GM18868 (cell line): ENCODE measurements around the gene EEF1B2.
"Not testable (repeated sequence)": the region's sequence is repeated elsewhere in the genome, so short reads cannot be mapped to it uniquely, and the experiment has no call there.

Experiments used
- ATAC-seq: cut with Tn5 transposase; IDR thresholded peaks from one replicate; pipeline ENCODE4 v1.9.1; 2021; ENCODE audit warnings: mild to moderate bottlenecking, moderate library complexity; ENCODE audit not compliant: unreplicated experiment

The EEF1B2 gene

GRCh38 chr2:206159346-206160124 lies at the start of gene EEF1B2, which contains the start of gene NDUFS1:
TSS of gene EEF1B2 (plus strand) at chr2:206159895. CDS start at chr2:206159980, 85 bp downstream.
TSS of gene NDUFS1 (minus strand) at chr2:206159444. CDS start at chr2:206153678, 5,766 bp downstream.
- peak; percentile 91 for ATAC-seq

GRCh38 chr2:206112108-206112507 lies 47.6 kb upstream of the EEF1B2 start:
- ATAC-seq: no peak

GRCh38 chr2:206112846-206113547 lies 46.7 kb upstream of the EEF1B2 start:
- ATAC-seq: no peak

- no peak for ATAC-seq
Measured at GRCh38 chr2:206115026-206115578, 44.6 kb upstream of the EEF1B2 start.

GRCh38 chr2:206116278-206116677 lies 43.4 kb upstream of the EEF1B2 start:
- ATAC-seq: no peak

GRCh38 chr2:206122569-206122968 lies 37.1 kb upstream of the EEF1B2 start:
- not testable (repeated sequence) for ATAC-seq

- ATAC-seq: no peak
Measured at GRCh38 chr2:206125901-206126300, 33.8 kb upstream of the EEF1B2 start.

- ATAC-seq: no peak
Measured at GRCh38 chr2:206127656-206128055, 32.0 kb upstream of the EEF1B2 start.

GRCh38 chr2:206143451-206143850 lies 16.2 kb upstream of the EEF1B2 start:
- no peak for ATAC-seq

GRCh38 chr2:206144383-206144782 lies 15.3 kb upstream of the EEF1B2 start:
- no peak for ATAC-seq

GRCh38 chr2:206145665-206146064 lies 14.0 kb upstream of the EEF1B2 start:
- no peak for ATAC-seq

- ATAC-seq: no peak
Measured at GRCh38 chr2:206149330-206149729, 10.4 kb upstream of the EEF1B2 start.

GRCh38 chr2:206150168-206150567 lies 9.5 kb upstream of the EEF1B2 start:
- ATAC-seq: no peak

- ATAC-seq: no peak
Measured at GRCh38 chr2:206150631-206151030, 9.1 kb upstream of the EEF1B2 start.

- peak; percentile 55 for ATAC-seq
Measured at GRCh38 chr2:206154197-206154596, 5.5 kb upstream of the EEF1B2 start.

- ATAC-seq: not testable (repeated sequence)
Measured at GRCh38 chr2:206157014-206157413, 2.7 kb upstream of the EEF1B2 start.

- peak; percentile 10 for ATAC-seq
Measured at GRCh38 chr2:206158563-206159345, 941 bp upstream of the EEF1B2 start.

GRCh38 chr2:206160125-206160806 lies 571 bp downstream of the EEF1B2 start:
- peak; percentile 47 for ATAC-seq

GRCh38 chr2:206160807-206161179 lies 1.1 kb downstream of the EEF1B2 start:
- no peak for ATAC-seq

- not testable (repeated sequence) for ATAC-seq
Measured at GRCh38 chr2:206162401-206162800, 2.7 kb downstream of the EEF1B2 start.
